Activated CD4-positive, alpha-beta T cell treated with anti-CD3 and anti-CD28 coated beads, Interleukin-2, amount 50 U/mL, for 16 hours (primary cell): ENCODE measurements around the gene SPINT3.
A peak's percentile ranks its signal among the peaks of the same experiment; 100 is the strongest.

Source experiments
- DNase-seq: peaks from one replicate; pipeline ENCODE4 v3.0.0-alpha.2; 2020

The SPINT3 gene

GRCh38 chr20:45515147-45515913 lies at the start of gene SPINT3:
Gene SPINT3 (minus strand): TSS chr20:45515622. CDS start chr20:45515608, 14 bp downstream.
- no peak for DNase-seq

GRCh38 chr20:45564760-45565276 lies 49.4 kb upstream of the SPINT3 start:
- no peak for DNase-seq

- DNase-seq: no peak
Observed at GRCh38 chr20:45555198-45555597, 39.8 kb upstream of the SPINT3 start.

GRCh38 chr20:45552456-45552855 lies 37.0 kb upstream of the SPINT3 start:
- no peak for DNase-seq

GRCh38 chr20:45550765-45551164 lies 35.3 kb upstream of the SPINT3 start:
- DNase-seq: no peak

DNA sequence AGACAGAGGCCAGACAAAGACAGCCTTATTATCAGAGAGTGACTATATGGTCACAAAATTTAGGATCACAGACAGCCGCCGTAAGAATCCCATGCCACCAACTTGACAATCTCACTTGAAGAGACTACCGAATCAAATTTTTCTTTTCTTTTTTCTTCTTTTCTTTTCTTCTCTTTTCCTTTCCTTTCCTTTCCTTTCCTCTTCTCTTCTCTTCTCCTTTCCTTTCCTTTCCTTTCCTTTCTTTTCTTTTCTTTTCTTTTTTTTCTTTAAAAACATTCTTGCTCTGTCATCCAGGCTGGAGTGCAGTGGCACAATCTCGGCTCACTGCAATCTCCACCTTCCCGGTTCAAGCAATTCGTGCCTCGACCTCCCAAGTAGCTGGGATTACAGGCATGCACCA lies 33.0 kb upstream of the SPINT3 start:
- DNase-seq: no peak

- DNase-seq: no peak
Observed at GRCh38 chr20:45547206-45547770, 31.9 kb upstream of the SPINT3 start, which contains the start of gene EPPIN. Gene EPPIN (minus strand): TSS chr20:45547401. CDS start chr20:45547357, 44 bp downstream.

DNA sequence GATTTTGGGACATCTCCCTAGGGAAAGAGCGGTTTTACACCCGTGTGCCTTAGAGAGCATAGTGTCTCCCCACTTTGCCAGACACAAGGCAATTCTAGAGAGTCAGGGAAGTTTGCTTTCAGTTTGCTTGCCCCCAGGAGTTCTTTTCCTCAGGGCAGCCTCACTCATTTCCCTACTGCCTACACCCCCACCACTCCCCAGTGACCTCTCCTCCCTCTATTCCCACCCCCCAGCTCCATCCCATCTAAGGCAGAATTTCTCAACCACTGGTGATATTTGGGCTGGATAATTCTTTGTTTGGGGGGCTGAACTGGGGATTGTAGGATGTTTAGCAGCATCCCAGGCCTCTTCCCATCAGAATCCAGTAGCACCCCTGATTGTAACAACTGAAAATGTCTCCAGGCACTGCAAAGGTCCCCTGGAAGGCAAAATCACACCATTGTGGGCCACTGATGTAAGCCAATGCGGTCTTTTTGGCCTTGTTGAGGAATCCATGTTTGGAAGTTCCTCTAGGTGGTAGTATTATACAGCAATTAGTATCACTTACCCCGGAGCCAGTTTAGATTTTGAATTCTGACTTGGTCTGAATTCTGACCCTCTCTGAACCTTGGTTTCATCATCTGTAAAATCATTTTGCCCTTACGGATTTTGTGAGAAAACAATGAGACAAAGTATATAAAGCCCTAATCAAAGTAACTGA lies 30.5 kb upstream of the SPINT3 start:
- DNase-seq: no peak

DNA sequence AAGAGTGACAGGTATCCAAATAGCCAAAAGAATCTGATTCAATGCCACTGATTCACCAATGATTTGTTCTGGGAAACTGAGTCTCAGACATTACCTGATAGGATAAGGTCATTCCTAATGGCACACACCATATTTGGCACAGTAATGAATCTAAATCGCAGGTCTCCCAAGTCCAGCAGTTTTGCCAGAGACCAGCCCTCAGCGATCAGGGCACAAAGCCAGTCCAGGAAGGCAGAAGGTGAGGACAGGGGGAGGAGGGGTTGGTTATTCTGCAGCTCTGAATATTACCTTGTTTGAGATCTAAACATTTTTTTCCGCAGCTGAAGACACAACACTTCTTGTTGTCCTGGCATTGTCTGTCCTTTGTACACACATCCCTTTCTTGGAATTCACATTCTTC lies 29.9 kb upstream of the SPINT3 start:
- no peak for DNase-seq

- no peak for DNase-seq
Observed at GRCh38 chr20:45539382-45539781, 24.0 kb upstream of the SPINT3 start, which contains the start of gene WFDC6. Gene WFDC6 (minus strand): TSS chr20:45539482. CDS start chr20:45539407, 75 bp downstream.

- no peak for DNase-seq
Observed at GRCh38 chr20:45538209-45538799, 22.9 kb upstream of the SPINT3 start.

DNA sequence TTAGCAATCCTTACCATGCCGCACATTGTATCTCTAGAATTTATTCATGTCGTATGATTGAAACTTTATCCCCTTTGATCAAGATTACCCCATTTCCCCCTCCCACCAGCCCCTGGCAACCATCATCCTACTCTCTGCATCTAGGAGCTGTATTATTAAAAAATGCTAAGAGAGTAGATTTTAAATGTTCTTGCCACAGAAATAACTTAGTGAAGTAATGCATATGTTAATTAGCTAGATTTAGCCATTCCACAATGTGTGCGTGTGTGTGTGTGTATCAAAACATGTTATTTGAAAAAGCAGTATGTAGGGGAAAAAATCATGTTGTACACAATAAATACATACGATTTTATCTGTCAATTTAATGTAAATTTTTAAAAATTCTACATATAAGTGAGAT lies 11.9 kb upstream of the SPINT3 start:
- no peak for DNase-seq

DNA sequence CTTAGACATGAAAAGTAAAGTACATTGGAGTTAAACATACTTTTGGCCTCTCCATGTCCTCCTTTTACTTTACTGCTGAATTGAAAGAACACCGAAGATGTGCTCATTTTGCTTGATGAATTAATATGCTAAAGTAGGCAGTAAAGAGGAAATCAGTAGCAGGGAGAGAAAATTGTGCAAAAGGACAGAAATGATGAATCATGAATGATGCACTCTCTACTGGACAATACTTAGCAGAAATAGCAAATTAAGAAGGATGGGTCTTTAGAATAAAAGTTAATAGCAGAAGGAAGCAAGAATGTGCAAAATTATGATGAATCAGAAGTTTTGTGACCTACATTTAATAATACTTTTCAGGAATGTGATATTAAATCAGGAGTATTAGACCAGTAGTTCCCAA lies 8.4 kb upstream of the SPINT3 start:
- DNase-seq: no peak

- no peak for DNase-seq
Observed at GRCh38 chr20:45518282-45518681, 2.9 kb upstream of the SPINT3 start.

GRCh38 chr20:45510242-45510862 lies 5.1 kb downstream of the SPINT3 start:
- DNase-seq: no peak

DNA sequence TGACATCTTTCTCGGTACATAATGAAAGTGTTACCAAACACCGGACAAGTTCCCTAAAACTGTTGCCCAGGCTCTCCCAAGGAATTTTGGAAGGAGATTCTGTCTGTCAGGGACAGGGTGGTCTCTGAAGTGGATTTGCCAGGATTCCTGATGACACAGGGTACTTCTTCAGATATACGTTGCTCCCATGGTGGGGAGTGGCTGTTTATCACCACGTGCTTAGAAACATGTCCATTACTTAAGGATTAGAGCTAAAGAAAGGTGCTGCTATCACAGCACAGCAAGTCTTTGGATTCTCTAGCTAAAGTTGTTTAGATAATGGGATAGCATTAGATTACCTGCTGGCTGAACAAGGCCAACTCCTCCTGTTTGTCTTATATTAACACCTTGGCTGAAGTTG lies 6.3 kb downstream of the SPINT3 start:
- no peak for DNase-seq

DNA sequence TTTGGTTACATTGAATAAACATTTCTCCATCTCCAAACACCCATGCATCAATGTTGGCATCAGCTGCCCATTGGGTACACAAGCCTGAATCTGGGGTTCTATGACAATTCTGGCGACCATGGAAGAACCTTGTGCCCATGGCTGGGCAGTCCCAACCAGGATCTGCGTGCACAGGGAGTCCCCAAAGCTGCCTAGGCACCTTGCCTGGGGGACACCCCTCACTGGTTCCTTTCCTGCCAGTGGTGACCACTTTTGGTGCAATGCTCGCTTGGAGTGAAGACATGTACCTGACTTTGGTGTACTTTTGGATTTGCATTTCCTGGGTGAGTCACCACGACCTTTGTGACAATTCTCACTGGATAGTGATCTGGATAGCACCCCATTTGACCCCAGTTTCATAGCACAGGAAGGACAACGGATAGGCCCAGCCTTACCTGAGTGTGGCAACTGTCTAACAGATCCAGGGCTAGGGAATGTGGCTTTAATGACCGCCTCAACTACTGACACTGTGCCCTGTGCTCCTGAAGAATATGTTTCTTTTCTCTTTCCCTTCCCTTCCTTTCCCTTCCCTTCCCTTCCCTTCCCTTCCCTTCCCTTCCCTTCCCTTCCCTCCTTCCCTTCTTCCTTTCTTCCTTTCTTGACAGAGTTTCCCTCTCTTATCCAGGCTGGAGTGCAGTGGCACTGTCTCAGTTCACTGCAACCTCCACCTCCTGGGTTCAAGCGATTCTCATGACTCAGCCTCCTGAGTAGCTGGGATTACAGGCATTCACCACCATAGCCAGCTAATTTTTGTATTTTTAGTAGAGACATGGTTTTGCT lies 7.1 kb downstream of the SPINT3 start:
- DNase-seq: no peak

DNA sequence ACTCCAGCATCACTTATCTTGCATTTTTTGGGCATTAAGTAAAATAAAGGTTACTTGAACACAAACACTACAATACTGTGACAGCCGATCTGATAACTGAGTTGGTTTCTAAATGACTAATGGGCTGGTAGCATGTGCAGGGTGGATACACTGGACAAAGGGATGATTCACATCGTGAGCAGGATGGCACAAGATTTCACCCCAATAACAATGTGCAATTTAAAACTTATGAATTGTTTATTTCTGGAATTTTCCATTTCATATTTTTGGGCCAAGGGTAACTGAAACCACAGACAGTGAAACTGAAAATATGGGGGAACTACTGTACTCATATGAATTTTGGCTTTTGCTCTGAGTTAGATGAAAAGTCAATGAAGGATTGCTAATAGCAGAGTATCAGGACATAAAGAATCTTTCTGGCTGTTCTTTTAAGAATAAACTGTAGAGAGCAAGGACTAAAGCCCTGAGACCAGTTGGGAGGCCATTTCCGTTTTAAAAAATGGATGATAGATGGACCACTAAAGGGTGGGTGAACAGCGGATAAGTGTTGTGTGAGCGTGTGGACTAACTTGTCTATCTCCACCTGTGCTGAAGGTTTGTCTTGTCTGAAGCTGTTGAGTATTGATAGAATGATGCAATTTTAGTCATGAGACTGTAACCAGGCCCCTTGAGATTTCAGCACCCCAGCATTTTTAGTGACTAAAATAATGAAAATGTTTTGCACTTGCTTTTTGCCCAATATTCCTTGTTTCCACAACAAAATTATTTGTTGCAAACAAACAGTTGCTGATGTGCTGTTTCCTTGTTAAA lies 8.2 kb downstream of the SPINT3 start:
- DNase-seq: peak; percentile 58

GRCh38 chr20:45506398-45506797 lies 9.0 kb downstream of the SPINT3 start:
- DNase-seq: no peak

- DNase-seq: no peak
Observed at GRCh38 chr20:45503403-45503802, 12.0 kb downstream of the SPINT3 start.

DNA sequence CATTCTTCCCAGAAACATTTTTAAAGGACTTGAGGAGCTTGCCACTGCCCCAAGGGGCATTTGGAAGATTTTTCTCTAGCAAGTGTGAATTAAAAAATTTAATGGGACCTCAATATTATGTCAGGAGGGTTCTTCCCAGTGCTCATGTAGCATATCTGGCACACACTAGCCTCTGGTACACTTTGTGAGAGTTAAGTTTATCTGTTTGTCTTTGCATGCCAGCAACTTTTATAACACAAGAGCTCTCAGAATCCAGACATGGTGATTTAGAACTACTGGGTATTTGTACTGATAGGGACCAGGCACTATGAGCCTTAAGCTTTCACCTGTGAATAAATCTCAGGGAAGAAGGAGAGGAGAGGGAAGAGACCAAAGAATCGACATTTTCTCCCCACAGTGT lies 12.9 kb downstream of the SPINT3 start:
- no peak for DNase-seq
